Measurements from ENCODE around the gene JUP. TPM values are rescaled to one million over a fixed set of nuclear protein-coding genes. Genes with fewer than 3 reads are reported as not detected.

Gene JUP
- total and polyA plus RNA-seq, 2 of the 13 experiments (the other 11 are each of a cell fraction or from before 2014, with no cell fraction given): 12.1 to 20.6 TPM

DNA sequence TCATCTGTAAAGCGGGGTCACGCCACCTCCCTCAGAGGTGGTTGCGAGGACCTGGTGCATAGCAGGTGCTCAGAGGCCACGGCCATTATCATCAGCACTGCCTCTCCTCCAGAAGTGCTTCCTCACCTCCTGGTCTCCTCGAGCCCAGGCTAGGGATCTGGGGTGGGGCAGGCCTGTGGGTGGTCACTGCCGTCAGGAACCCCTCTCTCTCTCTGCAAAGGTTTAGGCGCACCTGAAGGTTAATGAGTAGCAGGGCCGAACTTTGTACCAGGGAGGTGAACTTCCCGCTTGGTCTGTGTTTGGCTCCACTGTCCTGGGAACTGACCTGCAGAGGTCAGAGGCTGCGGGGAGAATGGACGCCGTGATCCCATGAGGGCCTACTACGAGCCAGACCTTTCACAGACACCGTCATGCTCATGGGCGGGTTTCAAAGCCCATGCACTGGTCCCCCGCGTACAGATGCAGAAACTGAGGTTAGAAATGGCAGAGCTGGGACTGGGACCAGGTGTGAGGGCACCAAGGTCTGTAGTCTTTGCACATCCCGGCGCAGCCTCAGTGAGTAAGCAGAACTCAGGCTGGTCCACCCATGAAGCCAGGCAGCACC is 13.8 kb downstream of the JUP start (continued):
- TF ChIP-seq ELF4 (CRISPR knock-in tag; IDR thresholded peaks at IDR 0.05; ENCODE audit: borderline replicate concordance) (peak; percentile 76; the same call in 1 of the 2 replicates), GLI4 (CRISPR knock-in tag; IDR thresholded peaks at IDR 0.05; ENCODE audit: borderline replicate concordance) (0 out of 2 replicates have a peak, but pooled peaks have one; percentile 71), MAF1 (CRISPR knock-in tag; IDR thresholded peaks at IDR 0.05; ENCODE audit: borderline replicate concordance) (no peak), ZNF768 (CRISPR knock-in tag; IDR thresholded peaks at IDR 0.05) (no peak), ZNF567 (CRISPR knock-in tag; IDR thresholded peaks at IDR 0.05; ENCODE audit: borderline replicate concordance) (peak; percentile 91; the same call in 1 of the 2 replicates), ZNF382 (CRISPR knock-in tag; IDR thresholded peaks at IDR 0.05; ENCODE audit: borderline replicate concordance) (no peak), SAFB2 (CRISPR knock-in tag; IDR thresholded peaks at IDR 0.05; ENCODE audit: borderline replicate concordance, low read depth) (no peak; the same call in 1 of the 2 replicates), PHB2 (IDR thresholded peaks at IDR 0.05; ENCODE audit: partially characterized antibody) (no peak), ZSCAN20 (CRISPR knock-in tag; IDR thresholded peaks at IDR 0.05; ENCODE audit: borderline replicate concordance) (no peak), BORCS8-MEF2B (CRISPR knock-in tag; IDR thresholded peaks at IDR 0.05) (no peak; the same call in 1 of the 2 replicates), HIVEP1 (CRISPR knock-in tag; IDR thresholded peaks at IDR 0.05) (no peak; the same call in none of the 2 replicates), HOXA3 (CRISPR knock-in tag; IDR thresholded peaks at IDR 0.05) (peak; percentile 92), ZMYM3 (CRISPR knock-in tag; IDR thresholded peaks at IDR 0.05) (peak; percentile 95)
- TF ChIP-seq, protein P1, sequence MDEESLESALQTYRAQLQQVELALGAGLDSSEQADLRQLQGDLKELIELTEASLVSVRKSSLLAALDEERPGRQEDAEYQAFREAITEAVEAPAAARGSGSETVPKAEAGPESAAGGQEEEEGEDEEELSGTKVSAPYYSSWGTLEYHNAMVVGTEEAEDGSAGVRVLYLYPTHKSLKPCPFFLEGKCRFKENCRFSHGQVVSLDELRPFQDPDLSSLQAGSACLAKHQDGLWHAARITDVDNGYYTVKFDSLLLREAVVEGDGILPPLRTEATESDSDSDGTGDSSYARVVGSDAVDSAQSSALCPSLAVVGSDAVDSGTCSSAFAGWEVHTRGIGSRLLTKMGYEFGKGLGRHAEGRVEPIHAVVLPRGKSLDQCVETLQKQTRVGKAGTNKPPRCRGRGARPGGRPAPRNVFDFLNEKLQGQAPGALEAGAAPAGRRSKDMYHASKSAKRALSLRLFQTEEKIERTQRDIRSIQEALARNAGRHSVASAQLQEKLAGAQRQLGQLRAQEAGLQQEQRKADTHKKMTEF (CRISPR knock-in tag; IDR thresholded peaks at IDR 0.05): no peak
- TF ChIP-seq, protein P2, sequence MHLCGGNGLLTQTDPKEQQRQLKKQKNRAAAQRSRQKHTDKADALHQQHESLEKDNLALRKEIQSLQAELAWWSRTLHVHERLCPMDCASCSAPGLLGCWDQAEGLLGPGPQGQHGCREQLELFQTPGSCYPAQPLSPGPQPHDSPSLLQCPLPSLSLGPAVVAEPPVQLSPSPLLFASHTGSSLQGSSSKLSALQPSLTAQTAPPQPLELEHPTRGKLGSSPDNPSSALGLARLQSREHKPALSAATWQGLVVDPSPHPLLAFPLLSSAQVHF (CRISPR knock-in tag; IDR thresholded peaks at IDR 0.05): no peak
- TF ChIP-seq, protein P3, sequence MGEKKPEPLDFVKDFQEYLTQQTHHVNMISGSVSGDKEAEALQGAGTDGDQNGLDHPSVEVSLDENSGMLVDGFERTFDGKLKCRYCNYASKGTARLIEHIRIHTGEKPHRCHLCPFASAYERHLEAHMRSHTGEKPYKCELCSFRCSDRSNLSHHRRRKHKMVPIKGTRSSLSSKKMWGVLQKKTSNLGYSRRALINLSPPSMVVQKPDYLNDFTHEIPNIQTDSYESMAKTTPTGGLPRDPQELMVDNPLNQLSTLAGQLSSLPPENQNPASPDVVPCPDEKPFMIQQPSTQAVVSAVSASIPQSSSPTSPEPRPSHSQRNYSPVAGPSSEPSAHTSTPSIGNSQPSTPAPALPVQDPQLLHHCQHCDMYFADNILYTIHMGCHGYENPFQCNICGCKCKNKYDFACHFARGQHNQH (CRISPR knock-in tag; IDR thresholded peaks at IDR 0.05): peak; percentile 67; the same call in 1 of the 2 replicates
- TF ChIP-seq, protein P4, sequence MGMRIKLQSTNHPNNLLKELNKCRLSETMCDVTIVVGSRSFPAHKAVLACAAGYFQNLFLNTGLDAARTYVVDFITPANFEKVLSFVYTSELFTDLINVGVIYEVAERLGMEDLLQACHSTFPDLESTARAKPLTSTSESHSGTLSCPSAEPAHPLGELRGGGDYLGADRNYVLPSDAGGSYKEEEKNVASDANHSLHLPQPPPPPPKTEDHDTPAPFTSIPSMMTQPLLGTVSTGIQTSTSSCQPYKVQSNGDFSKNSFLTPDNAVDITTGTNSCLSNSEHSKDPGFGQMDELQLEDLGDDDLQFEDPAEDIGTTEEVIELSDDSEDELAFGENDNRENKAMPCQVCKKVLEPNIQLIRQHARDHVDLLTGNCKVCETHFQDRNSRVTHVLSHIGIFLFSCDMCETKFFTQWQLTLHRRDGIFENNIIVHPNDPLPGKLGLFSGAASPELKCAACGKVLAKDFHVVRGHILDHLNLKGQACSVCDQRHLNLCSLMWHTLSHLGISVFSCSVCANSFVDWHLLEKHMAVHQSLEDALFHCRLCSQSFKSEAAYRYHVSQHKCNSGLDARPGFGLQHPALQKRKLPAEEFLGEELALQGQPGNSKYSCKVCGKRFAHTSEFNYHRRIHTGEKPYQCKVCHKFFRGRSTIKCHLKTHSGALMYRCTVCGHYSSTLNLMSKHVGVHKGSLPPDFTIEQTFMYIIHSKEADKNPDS (CRISPR knock-in tag; IDR thresholded peaks at IDR 0.05): 0 out of 2 replicates have a peak, but pooled peaks have one; percentile 65
- TF ChIP-seq, protein P5, sequence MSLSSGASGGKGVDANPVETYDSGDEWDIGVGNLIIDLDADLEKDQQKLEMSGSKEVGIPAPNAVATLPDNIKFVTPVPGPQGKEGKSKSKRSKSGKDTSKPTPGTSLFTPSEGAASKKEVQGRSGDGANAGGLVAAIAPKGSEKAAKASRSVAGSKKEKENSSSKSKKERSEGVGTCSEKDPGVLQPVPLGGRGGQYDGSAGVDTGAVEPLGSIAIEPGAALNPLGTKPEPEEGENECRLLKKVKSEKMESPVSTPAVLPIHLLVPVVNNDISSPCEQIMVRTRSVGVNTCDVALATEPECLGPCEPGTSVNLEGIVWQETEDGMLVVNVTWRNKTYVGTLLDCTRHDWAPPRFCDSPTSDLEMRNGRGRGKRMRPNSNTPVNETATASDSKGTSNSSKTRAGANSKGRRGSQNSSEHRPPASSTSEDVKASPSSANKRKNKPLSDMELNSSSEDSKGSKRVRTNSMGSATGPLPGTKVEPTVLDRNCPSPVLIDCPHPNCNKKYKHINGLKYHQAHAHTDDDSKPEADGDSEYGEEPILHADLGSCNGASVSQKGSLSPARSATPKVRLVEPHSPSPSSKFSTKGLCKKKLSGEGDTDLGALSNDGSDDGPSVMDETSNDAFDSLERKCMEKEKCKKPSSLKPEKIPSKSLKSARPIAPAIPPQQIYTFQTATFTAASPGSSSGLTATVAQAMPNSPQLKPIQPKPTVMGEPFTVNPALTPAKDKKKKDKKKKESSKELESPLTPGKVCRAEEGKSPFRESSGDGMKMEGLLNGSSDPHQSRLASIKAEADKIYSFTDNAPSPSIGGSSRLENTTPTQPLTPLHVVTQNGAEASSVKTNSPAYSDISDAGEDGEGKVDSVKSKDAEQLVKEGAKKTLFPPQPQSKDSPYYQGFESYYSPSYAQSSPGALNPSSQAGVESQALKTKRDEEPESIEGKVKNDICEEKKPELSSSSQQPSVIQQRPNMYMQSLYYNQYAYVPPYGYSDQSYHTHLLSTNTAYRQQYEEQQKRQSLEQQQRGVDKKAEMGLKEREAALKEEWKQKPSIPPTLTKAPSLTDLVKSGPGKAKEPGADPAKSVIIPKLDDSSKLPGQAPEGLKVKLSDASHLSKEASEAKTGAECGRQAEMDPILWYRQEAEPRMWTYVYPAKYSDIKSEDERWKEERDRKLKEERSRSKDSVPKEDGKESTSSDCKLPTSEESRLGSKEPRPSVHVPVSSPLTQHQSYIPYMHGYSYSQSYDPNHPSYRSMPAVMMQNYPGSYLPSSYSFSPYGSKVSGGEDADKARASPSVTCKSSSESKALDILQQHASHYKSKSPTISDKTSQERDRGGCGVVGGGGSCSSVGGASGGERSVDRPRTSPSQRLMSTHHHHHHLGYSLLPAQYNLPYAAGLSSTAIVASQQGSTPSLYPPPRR (CRISPR knock-in tag; IDR thresholded peaks at IDR 0.05; ENCODE audit: borderline replicate concordance): peak; percentile 69
